Nephron progenitor cell (in vitro differentiated cells): ENCODE results near the gene POLR3GL.

ENCODE experiments used
- DNase-seq: peaks from one replicate; pipeline ENCODE4 v3.0.0; 2021
- H3K27ac Mint-ChIP-seq: 2 replicates; pipeline ENCODE4 v1.8.0; 2021; ENCODE audit warnings: mild to moderate bottlenecking, moderate library complexity, mixed read lengths
- H3K27me3 Mint-ChIP-seq: 2 replicates; pipeline ENCODE4 v1.8.0; 2021; ENCODE audit warnings: mild to moderate bottlenecking, low read depth, mixed read lengths; ENCODE audit not compliant: poor library complexity
- H3K36me3 Mint-ChIP-seq: 2 replicates; pipeline ENCODE4 v1.8.0; 2021; ENCODE audit warnings: low read depth, mixed read lengths
- H3K4me1 Mint-ChIP-seq: 2 replicates; pipeline ENCODE4 v1.8.0; 2021; ENCODE audit warnings: mixed read lengths
- H3K4me3 Mint-ChIP-seq: 2 replicates; pipeline ENCODE4 v1.8.0; 2021; ENCODE audit warnings: mild to moderate bottlenecking, moderate library complexity, mixed read lengths
- H3K9me3 Mint-ChIP-seq: 2 replicates; pipeline ENCODE4 v1.8.0; 2021; ENCODE audit warnings: mild to moderate bottlenecking, moderate library complexity, mixed read lengths
- CTCF ChIP-seq: fragments of 200-600 bp; sonication (generic); IDR thresholded peaks from 2 replicates; pipeline ENCODE4 v1.5.0; 2021; ENCODE audit warnings: antibody characterized with exemption

Gene POLR3GL

GRCh38 chr1:145991735-145992412 lies 27.4 kb downstream of the POLR3GL start:
- Mint-ChIP-seq H3K4me3 (peak overlapping the region; percentile 99), H3K27ac (peak overlapping the region; percentile 93), H3K36me3 (peaks cover 51% of the 10 kb centered on the region), H3K9me3 (peaks cover 5% of the 10 kb centered on the region), H3K4me1 (peaks cover 49% of the 10 kb centered on the region), H3K27me3 (peaks cover 3% of the 10 kb centered on the region)
- no peak for TF ChIP-seq CTCF
- DNase-seq: no peak

- H3K9me3 Mint-ChIP-seq: peaks cover 5% of the 10 kb centered on the region
- H3K4me3 Mint-ChIP-seq: peak overlapping the region; percentile 99
- no peak for DNase-seq
- peaks cover 3% of the 10 kb centered on the region for H3K27me3 Mint-ChIP-seq
- peaks cover 51% of the 10 kb centered on the region for H3K36me3 Mint-ChIP-seq
- peaks cover 56% of the 10 kb centered on the region for H3K4me1 Mint-ChIP-seq
- no peak for TF ChIP-seq CTCF
- H3K27ac Mint-ChIP-seq: peak overlapping the region; percentile 93
Measured at GRCh38 chr1:145992502-145992936, 28.0 kb downstream of the POLR3GL start.

- Mint-ChIP-seq H3K36me3 (peaks cover 51% of the 10 kb centered on the region), H3K4me3 (peak overlapping the region; percentile 99), H3K9me3 (peaks cover 5% of the 10 kb centered on the region), H3K4me1 (peaks cover 61% of the 10 kb centered on the region), H3K27ac (peak overlapping the region; percentile 99), H3K27me3 (peaks cover 3% of the 10 kb centered on the region)
- TF ChIP-seq CTCF: no peak
- no peak for DNase-seq
Measured at GRCh38 chr1:145992958-145993617, 28.6 kb downstream of the POLR3GL start.

GRCh38 chr1:145993618-145994390 lies 29.3 kb downstream of the POLR3GL start:
- H3K9me3 Mint-ChIP-seq: peaks cover 5% of the 10 kb centered on the region
- no peak for DNase-seq
- peaks cover 3% of the 10 kb centered on the region for H3K27me3 Mint-ChIP-seq
- H3K27ac Mint-ChIP-seq: peak overlapping the region; percentile 99
- H3K4me1 Mint-ChIP-seq: peaks cover 63% of the 10 kb centered on the region
- no peak for TF ChIP-seq CTCF
- peaks cover 51% of the 10 kb centered on the region for H3K36me3 Mint-ChIP-seq
- H3K4me3 Mint-ChIP-seq: peak overlapping the region; percentile 99

- Mint-ChIP-seq H3K4me1 (peaks cover 71% of the 10 kb centered on the region), H3K27me3 (peaks cover 3% of the 10 kb centered on the region), H3K4me3 (peak overlapping the region; percentile 99), H3K36me3 (peaks cover 51% of the 10 kb centered on the region), H3K27ac (peak overlapping the region; percentile 99), H3K9me3 (peaks cover 5% of the 10 kb centered on the region)
- no peak for TF ChIP-seq CTCF
- DNase-seq: no peak
Measured at GRCh38 chr1:145994391-145995120, 30.1 kb downstream of the POLR3GL start.
